HG03342 (cell line): ENCODE data around the gene TRPM3.

Experiments
- ATAC-seq: cut with Tn5 transposase; IDR thresholded peaks from one replicate; pipeline ENCODE4 v1.9.1; 2021; ENCODE audit warnings: mild to moderate bottlenecking, moderate library complexity; ENCODE audit not compliant: unreplicated experiment

TRPM3 gene

DNA sequence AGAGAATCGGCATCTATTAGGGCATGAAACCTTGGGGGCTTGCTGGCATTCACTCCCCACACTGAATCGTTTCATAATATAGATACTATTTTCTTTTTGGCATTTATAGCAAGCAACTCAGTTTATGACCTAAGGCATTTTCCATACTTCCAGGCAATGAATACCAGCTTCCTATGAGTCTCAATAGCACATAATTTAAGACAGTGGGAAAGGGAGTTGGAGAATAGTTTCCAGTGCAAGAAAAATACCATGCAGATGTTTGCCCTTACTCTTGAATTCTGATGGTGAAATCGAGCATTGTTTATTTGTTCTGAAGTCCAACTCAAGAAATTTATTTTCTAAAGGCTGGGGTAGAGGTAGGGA, 531.1 kb downstream of the TRPM3 start:
- ATAC-seq: no peak

DNA sequence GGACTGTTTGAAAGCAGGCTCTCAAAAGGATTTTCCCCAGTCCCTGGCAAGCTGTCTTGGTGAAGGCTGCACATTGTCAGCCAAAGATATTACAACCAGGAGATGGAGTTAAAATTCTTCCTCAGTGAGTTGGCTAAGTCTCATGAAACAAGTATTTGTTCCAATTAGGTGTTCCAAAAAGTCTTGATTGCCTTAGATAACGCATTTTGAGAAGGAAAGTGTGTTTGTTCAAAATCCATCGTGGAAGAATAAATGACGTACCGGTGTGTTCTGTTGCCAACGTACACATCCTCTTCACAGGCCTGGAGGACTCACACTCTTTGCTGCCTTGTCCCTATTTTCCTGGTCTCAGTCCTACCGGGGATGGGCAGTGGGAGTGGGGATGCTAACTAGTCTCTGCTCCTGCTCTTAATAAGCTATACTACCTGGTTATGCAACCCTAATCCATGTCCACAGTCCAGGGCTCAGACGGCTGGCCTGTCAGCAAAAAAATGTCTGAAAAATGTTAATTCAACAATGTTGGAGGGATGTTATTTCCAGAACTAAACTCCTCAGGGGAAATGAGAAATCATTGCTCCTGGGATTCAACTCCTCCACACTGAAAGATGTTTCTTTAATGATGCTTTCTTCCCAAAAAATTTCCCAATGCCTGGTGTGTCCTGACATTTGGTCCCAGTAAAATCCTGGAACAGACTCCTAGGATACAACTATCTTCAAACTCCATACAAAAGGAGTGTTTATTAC, 531.7 kb downstream of the TRPM3 start:
- ATAC-seq: no peak

GRCh38 chr9:70588999-70589398, 532.4 kb downstream of the TRPM3 start:
- no peak for ATAC-seq

DNA sequence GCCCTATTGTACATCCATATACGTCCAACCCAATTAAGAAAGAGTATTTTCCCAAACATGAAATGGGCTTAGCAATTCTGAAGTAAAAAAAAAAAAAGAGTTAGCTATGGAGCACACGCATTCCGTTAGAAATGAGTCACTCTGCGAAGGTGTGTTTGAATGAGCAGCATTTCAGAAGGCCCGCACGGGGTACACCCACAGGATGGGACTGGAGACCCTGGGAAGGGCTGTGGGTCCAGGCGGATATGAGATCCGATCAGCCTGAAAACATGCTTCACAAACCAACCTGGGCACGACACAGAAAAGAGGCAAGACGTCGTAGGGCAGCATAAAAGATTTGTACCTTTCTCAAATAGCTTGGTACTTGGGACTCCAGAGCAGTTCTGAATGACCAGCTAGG, 533.0 kb downstream of the TRPM3 start:
- ATAC-seq: no peak

GRCh38 chr9:70587201-70587600, 534.2 kb downstream of the TRPM3 start:
- no peak for ATAC-seq

GRCh38 chr9:70586476-70586875, 534.9 kb downstream of the TRPM3 start:
- ATAC-seq: no peak

DNA sequence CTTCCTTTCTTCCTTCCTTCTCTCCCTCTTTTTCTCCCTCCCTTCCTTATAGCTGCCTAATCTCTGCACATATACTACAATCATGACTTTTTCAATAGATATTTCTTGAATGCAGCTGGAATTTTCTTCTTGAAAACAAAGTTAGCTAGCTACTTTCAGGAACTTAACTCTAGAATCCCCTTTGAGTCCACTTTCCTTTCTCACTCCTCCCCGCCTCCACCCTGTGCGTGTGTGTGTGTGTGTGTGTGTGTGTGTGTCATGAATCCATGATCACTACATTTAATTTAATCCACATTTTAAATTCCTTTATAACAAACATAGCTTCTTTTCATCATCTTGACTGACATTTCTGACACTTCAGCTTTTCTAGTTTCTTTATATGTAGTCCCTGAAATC, 539.5 kb downstream of the TRPM3 start:
- ATAC-seq: no peak

DNA sequence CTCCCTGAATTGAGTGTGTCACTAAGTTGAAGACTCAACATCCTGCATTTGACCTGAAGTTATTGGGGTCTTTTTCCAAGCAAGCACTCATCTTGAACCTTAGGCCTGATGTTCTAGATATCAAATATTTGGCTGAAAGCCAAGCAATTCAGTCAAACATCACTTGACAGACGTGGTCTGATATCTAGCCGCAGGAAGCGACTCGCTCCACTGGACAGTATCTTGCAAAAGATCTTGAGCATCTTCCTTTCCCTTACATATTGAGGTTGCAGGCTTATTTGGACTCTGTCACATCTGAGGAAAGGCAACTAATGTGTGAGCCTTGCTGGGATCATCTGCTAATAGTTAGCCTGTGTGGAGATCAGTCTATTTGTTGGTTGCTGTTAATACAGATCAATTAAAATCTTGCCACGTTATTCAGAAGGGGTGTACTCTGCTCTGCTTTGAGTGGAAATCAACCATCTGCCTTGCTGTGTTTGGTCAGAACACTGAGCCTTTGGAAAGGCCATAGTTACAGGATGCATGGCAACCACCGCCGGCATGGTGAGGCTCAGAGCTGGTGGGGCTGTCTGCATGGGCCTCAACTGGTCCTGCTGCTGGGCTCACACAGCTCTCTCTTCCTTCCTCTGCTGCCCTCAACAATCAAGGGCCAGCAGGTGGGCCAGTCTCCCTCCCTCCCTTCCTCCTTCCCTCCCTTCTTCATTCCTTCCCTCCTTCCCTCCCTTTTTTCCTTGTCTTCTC, 540.0 kb downstream of the TRPM3 start:
- no peak for ATAC-seq

GRCh38 chr9:70580606-70581195, 540.7 kb downstream of the TRPM3 start:
- no peak for ATAC-seq

- ATAC-seq: no peak
These were observed 541.7 kb downstream of the TRPM3 start for GRCh38 chr9:70579686-70580085.

DNA sequence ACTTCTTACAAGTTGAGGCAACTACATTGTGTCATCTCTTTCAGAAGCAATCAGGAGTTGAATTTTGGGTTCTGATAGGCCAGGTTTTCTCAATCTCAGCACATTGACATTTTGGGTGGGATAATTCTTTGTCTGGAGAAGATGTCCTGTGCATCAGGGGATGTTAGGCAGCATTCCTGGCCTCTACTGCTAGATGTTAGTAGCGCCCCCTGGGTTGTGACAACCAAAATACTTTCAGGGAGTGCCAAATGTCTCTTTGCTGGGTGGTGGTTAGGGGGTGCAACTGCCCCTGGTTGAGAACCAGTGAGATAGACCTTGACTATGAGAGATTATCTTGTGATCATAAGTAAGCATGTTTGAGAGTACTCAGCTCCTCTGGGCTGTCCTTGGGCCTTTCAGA, 542.7 kb downstream of the TRPM3 start:
- no peak for ATAC-seq

GRCh38 chr9:70577671-70578070, 543.8 kb downstream of the TRPM3 start:
- no peak for ATAC-seq

- no peak for ATAC-seq
These were observed 545.3 kb downstream of the TRPM3 start for GRCh38 chr9:70576116-70576515.

GRCh38 chr9:70574151-70574837, 547.1 kb downstream of the TRPM3 start:
- ATAC-seq: no peak

DNA sequence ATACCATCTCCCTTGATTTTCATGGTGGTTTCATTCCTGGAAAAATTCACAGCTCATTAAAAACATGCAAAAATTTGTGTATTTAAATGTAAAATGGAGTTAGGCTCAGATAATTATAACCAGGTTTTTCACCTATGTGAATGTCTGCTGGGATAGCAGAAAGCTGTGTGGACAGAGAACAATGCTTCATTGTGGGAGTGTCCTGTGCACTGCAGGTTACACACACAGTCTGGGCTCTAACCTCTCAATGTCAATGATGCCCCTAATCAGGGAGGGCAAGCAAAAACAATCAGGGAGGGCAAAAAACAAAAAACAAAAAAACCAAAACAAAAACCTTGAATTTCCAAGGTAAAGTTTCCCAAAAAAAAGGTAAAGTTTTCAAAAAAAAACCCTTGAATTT, 548.1 kb downstream of the TRPM3 start:
- ATAC-seq: no peak

DNA sequence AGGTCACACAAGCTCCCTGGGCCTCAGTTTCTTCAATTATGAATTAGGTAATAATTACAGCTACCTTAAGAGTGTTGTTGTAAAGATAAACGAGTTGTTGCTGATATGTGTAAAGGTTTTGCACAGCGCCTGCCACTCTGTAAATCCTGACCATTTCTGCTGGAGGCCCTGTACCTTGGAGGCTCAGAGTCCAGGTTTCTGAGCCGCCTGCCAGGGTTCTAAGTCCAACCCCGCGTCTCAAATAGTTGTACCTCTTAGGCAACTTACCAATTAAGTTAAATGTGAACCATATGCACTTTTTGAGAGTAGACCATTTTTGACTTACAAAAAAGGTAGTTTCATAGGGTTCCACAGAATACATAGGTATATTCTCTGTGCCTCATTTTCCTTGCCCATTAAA, 550.2 kb downstream of the TRPM3 start:
- no peak for ATAC-seq

DNA sequence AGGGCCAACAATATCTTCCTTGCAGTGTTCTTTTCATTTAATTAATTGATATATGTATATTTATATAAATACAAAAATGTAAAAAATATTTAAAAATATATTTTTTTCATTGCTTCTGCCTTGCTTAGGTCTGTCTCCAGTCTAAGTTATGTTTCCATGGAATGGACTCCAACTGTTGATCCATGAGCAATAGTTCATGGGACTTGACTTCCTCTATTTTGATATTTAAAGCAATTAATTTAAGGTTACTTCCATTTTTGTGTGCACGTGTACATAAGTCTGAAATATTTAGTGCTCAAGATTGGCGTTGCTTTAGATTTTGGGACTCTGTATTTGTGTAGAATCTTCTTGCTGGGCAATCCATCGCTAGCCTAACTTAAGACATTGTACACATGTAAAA, 551.6 kb downstream of the TRPM3 start:
- no peak for ATAC-seq

- no peak for ATAC-seq
These were observed 552.2 kb downstream of the TRPM3 start for GRCh38 chr9:70569070-70569772.

DNA sequence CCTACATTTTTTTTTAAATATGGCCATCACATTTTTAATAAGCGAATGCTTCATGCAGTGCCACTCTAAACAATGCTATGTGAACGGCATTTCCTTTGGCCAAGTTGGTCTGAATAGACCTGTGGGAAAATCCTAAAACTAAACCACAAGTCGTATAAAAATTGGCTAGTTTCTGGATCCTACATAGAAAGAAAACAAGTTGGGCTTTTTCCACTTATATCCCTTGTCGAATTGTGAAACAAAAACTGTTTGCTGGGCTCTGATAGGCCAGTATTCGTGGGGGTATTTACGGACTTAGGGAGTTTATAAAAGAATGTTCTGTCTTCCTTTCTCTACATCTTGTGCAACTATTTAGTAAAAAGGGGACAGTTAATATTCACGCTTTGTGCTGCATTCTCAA, 553.9 kb downstream of the TRPM3 start:
- no peak for ATAC-seq

- ATAC-seq: no peak
These were observed 554.7 kb downstream of the TRPM3 start for GRCh38 chr9:70566751-70567150.

DNA sequence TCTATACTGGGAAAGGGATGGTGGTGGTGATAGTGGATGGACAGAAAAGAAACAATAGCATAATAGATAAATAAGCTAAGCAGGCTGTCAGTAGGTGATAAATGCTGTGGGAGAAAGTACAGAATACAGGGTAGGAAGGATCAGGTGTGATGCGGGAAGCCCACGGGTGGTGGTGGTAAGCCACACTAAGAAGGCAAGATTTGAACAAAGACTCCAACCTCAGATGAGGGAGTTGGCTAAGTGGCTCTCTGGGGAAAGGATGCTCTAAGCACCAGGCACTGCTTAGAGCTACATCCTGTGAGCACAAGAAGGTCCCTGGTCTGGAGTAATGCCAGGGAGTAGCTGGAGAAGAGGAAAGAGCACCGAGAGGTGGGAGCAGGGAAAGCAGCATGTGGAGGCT, 555.4 kb downstream of the TRPM3 start:
- no peak for ATAC-seq
